ENCODE data around the gene CCDC15.
A peak's percentile ranks its signal among the peaks of the same experiment; 100 is the strongest.

CCDC15 gene

DNA sequence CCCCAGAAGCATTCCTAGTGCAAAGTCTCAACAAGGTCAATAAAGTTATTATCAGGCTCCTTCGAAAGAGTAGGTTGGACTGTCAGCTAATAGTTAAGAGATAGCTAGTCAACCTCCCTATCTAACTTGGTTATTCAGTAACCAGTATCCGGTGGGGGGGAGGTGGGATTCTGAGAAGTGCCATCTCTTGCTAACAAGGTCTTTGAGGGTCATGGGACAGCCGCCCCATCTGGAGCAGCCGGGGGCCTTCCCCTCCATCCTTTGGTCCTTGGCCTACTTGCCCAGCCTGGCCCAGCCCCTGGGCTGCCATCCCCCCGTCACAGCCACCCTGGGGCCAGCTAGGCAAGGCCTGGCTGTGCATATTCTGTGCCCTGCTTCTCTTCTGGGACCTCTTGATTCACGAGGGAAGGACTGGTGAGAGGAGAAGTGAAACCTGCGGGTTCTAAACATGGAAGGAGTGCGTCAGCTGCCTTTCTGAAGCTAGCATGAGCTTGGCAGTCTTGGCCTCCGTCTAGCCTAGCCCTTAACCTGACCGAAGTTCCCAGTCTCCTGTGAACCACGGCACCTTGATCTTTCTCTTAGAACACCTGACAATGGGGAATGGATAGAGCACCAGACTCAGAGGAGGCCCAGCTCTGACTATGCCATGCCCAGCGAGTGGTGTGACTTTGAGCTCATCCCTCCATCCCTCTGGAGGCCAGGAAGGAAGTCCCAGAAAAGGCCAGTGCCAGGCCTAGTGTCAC lies 118.4 kb downstream of the CCDC15 start:
- no peak for DNase-seq

DNA sequence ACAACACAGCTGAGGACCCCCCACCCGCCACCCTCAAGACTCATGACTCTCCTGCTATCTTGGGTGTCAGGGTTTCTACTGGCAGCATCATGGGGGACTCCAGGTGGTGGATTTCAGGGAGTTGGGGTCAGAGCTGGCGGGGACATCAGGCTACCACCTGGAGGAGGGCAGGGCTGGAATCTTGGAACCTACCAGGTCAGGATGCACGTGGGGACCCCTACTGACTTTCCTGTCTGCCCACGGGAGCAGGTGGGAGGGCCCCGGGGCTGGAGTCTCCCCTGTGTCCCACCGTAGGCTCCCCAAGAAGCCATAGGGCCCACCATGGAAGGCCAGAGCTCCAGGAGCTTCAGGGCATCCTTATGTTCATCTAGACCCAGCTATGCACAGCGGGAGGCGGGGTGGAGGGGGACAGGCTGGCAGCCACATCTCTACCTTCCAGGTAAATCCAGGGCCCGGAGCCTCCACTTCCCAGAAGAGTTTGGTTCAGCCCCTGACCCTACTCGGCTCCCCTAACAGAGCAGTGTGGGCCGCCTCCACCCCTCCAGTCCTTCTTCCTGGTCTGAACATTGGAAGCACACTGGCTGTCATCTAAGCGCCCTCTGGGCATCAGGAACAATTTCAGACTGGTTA lies 119.1 kb downstream of the CCDC15 start:
- no peak for DNase-seq
- TF ChIP-seq GATA1 (IDR thresholded peaks at IDR 0.05; ENCODE audit: low read depth, low read length) (no peak), POLR2A (IDR thresholded peaks at IDR 0.05; ENCODE audit: low read length) (no peak)

More for the DNA sequence above, 118.4 kb downstream of the CCDC15 start:
- no peak for TF ChIP-seq POLR2A (IDR thresholded peaks at IDR 0.05; ENCODE audit: low read length)
- no peak for TF ChIP-seq GATA1 (IDR thresholded peaks at IDR 0.05; ENCODE audit: low read depth, low read length)

DNA sequence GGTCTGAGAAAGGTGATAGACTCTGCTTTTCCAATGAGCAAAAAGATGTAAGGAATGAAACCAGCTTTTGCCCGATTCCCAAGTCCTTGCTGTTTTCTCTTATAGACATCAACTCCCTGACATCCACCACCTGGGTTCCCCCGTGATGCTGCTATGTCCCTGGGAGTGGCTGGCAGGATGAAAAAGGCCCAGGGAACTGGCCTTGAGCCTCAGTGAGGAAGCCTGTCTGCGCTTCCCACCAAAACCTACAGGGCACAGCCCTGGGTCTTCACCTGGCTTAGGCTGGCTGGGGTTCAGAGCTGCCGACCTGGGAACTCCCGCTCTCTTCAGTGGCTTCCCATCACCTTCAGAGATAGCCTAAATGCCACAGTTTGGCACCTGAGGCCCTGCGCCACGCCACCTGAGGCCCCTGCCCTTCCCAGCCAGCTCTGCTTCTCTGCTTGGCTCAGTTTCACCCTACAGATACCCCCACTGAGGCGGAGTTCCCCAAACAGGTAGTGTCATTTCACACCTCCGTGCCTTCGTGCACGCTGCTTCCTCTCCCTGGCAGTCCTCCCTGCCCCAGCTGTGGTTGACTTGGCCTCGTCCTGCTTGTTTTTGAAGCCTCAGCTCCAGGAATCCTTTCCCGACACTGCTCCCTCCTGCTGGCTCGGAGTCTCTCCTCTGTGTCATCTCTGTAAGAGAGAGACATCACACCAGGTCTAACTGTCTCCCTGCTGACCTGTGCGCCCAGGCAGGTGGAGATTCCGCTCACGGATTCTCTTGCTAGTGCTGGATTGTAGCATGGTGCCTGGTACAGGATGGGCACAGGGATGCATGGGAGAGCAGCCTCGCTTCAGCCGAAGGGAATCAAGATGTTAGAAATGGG lies 119.8 kb downstream of the CCDC15 start:
- no peak for TF ChIP-seq POLR2A (IDR thresholded peaks at IDR 0.05; ENCODE audit: low read length)
- DNase-seq = no peak

DNA sequence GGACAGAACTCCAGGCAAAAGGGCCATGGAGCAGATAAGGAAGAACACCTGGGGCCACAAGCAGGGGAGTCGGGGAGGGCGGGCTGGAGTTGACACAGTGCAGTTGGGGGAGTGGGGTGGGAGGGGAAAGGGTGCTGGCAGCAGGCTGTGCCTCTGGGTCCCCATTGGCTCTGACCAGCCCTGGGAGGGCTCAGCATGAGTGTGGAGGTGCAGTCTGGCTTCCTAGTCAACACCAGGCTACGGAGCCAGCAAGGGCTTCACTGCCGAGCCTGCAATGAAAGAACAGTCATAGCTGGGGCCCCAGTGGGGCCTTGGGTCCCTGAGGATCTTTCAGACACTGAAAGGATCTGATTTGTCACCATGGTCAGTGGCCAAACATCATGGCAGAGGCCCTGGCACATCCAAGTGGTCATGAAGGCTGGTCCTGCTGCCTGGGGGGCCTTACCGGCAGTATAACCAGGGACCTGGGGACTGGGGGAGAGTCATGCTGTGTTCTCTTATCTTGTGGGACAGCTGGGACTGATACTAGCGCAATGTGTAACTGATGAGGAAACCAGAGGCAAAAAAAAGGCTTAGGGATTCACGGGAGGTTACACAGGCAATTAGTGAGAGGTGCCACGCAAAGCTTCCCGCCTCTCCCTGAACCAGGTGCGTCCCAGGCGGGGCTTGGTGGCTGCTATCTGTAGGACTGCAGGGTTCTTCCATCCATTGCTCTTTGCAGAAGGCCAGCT lies 120.7 kb downstream of the CCDC15 start:
- TF ChIP-seq GATA1 (IDR thresholded peaks at IDR 0.05; ENCODE audit: low read depth, low read length) (no peak), POLR2A (IDR thresholded peaks at IDR 0.05; ENCODE audit: low read length) (no peak)
- peak; percentile 68 for DNase-seq

DNA sequence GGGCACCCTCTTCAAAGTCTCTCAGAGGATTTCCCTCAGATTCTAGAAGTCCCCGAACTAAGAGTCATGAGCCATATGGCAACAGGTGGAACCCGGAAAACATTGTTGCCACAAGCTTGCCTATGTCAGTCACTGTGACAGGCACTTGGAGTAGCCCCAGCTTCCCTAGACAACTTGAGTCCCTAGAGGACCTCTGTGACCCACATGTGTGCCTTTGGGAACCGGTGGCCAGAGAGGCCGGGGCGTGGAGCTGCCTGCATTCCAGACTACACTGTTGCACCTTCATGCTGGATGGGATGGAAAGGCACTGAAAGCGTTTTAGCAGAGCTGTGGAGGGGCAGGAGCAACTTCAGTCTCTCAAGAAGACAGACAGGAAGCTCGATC lies 121.2 kb downstream of the CCDC15 start:
- TF ChIP-seq GATA1 (IDR thresholded peaks at IDR 0.05; ENCODE audit: low read depth, low read length) = no peak
- TF ChIP-seq POLR2A (IDR thresholded peaks at IDR 0.05; ENCODE audit: low read length) = no peak
- no peak for DNase-seq

DNA sequence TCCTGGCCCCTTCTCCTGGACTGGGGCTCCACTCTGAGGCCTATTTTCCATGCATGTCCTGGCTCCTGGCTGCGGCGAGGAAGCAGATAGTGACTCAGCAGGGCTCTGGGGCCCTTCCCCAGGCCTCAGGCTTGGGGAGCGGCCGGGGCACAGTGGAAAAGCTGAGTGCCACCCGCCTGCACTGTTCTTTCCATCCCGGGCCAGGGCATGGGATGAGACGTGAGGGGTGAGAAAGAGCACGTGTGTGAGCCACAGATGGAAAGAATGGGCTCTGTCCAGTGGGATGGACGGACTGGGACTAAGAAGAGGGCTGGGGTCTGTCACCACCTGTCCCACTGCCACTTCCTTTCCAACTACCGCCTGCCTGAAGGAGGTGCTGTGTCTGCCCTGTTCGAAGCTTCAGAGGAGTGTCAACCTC lies 121.9 kb downstream of the CCDC15 start:
- TF ChIP-seq GATA1 (IDR thresholded peaks at IDR 0.05; ENCODE audit: low read depth, low read length) (no peak), POLR2A (IDR thresholded peaks at IDR 0.05; ENCODE audit: low read length) (no peak)

DNA sequence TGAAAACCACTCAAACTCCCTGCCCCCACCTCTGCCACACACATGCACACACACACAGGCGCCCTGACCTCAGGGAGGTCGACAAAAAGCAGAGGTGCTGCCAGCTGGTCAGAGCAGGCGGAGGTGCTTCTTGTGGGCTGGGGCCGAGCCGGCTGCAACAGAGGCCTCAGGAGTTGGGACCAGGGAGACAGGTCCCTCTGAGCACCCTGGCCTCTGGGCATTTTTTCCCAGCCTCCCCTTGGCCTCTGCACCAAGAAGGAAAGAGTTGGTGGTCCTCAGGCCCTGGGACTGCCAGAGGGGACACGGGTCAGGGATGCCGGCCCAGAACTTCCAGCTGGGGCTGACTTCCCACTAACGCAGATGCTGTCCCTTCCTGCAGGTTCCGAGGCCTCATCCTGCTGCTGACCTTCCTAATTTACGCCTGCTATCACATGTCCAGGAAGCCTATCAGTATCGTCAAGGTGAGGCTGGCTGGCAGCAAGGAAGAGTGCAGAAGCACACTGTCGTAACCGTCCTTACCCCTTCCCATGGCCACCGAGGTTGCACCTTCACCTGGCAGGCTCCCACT lies 122.5 kb downstream of the CCDC15 start:
- TF ChIP-seq POLR2A (IDR thresholded peaks at IDR 0.05; ENCODE audit: low read length) = no peak
- no peak for TF ChIP-seq GATA1 (IDR thresholded peaks at IDR 0.05; ENCODE audit: low read depth, low read length)
- DNase-seq = no peak

More for the DNA sequence above, 121.9 kb downstream of the CCDC15 start:
- DNase-seq = peak in 1 of 2 experiments; percentile 40

DNA sequence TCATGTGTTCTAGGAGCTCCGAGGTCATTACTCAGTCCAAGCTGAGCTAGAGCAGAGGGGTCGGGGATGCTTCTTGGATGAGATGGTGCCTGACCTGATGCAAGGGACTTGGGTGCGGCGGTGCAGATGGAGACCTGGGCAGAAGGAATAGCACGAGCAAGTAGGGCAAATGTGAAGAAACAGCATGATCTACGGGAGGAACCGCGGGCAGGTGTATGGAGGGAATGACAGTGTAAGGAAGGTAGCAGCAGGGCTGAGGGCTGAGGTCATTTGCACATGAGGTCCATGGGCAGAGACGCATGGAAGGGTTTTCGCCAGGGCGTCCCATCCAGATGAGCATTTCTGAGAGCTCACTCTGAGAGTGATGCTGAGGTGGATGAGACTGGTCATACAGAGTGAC lies 124.0 kb downstream of the CCDC15 start:
- no peak for TF ChIP-seq POLR2A (IDR thresholded peaks at IDR 0.05; ENCODE audit: low read length)
- TF ChIP-seq GATA1 (IDR thresholded peaks at IDR 0.05; ENCODE audit: low read depth, low read length) = no peak
- no peak for DNase-seq

DNA sequence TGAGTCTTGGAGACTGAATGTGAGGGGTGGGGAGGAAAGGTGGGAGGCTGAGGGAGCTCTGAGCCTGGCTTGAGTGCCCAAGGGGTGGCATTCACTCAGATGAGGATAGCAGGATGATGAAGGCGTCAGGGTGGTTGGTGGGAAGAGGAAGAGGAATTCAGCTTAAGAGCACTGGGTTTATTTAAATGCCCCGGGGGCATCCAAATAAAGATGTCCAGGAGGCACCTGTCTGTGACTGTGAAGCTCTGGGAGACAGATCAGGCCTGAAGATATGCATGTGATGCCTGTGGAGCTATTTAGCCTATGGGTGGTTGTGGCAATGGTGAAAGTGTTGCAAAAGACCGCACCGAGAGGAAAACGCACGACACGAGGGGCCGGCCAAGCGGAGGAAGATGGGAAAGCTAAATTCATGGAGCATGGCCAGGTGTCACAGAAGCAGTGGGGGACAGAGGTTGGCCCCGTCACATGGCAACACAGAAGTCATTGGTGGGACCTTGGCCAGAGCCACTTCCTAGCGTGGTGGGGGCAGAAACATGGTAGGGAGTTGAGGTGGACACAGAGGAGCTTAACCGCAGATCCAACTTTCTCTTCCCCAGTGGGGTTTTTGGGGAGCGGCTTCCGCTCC lies 124.6 kb downstream of the CCDC15 start:
- no peak for DNase-seq
- TF ChIP-seq GATA1 (IDR thresholded peaks at IDR 0.05; ENCODE audit: low read depth, low read length) = no peak
- no peak for TF ChIP-seq POLR2A (IDR thresholded peaks at IDR 0.05; ENCODE audit: low read length)

DNA sequence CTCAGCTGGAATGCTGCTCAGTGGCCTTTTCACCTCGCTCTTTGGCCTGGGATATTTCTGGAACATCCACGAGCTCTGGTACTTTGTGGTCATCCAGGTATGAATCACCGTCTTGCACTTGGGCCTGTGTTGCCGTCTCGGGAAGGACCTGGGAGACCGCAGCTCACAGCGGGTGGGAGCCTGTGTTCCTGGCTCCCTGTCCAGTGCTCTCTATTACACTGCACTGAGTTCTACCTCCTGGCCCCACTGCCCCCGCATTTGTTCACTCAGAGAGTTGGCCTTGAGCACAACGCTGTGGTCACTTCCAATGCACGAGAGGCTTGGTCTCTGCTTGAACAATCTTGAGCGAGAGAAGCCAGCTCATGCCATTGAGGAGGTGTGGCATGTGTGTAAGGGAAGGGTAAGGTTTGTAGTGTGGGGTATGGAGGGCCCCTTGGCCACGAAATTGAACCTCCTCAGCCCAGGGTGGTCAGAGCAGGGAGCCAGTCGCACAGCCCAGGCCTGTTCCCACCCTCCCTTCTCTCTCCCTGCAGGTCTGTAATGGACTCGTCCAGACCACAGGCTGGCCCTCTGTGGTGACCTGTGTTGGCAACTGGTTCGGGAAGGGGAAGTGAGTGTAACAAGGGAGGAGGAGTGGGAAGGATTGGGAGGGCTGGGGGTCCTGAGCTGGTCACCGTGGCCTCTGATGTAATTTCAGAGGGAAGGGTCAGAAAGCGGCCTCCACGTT lies 125.3 kb downstream of the CCDC15 start:
- TF ChIP-seq GATA1 (IDR thresholded peaks at IDR 0.05; ENCODE audit: low read depth, low read length) (no peak), POLR2A (IDR thresholded peaks at IDR 0.05; ENCODE audit: low read length) (no peak)
- no peak for DNase-seq

DNA sequence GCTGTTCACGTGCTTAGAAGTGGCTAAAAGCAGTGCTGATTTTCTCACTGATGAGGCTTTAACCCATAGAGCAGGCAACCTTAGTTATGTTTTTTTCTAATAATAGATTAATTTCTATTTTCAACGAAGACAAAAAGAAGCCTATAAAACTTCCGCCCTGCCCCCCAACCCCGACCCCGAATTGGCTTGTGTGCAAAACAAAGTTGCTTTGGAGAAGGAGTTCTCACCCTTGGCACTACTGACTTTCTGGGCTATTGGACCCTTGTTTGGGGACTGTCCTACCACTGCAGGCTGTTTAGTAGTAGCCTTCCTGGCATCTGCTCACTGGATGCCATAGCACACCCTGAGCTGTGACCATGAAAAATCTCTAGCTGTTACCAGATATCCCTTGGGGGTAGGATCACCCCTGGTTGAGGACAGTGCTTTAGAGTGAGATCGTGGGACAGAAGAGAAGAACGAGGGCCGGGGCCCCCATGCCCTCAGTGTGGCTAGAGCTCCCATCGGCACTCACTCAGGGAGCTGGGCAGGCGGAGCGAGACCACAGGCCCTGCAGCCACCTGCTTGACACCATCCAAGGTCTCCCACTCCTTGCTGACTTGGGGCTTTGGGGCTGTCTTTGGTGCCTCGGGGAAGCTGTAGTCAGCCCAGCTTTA lies 126.0 kb downstream of the CCDC15 start:
- DNase-seq = no peak
- no peak for TF ChIP-seq POLR2A (IDR thresholded peaks at IDR 0.05; ENCODE audit: low read length)
- TF ChIP-seq GATA1 (IDR thresholded peaks at IDR 0.05; ENCODE audit: low read depth, low read length) = no peak

DNA sequence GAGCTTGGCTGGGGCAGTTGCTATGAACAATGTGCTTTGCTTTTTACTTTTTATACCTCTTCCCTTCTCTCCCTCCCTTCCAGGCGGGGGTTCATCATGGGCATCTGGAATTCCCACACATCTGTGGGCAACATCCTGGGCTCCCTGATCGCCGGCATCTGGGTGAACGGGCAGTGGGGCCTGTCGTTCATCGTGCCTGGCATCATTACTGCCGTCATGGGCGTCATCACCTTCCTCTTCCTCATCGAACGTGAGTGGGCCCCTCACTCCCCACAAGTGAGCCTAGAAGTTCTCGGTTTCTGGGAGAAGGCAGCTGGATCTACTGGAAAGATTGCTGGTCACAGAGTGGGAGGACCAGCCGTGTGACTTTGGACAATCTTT lies 126.5 kb downstream of the CCDC15 start:
- TF ChIP-seq GATA1 (IDR thresholded peaks at IDR 0.05; ENCODE audit: low read depth, low read length) (no peak), POLR2A (IDR thresholded peaks at IDR 0.05; ENCODE audit: low read length) (no peak)
- no peak for DNase-seq
